Middle frontal gyrus (tissue), 1 donor: ENCODE measurements around the gene UST.

ENCODE experiments used
- DNase-seq: peaks from one replicate; pipeline ENCODE4 v3.0.0-alpha.2; 2015; ENCODE audit warnings: low spot score; ENCODE audit errors: extremely low spot score

Gene UST

DNA sequence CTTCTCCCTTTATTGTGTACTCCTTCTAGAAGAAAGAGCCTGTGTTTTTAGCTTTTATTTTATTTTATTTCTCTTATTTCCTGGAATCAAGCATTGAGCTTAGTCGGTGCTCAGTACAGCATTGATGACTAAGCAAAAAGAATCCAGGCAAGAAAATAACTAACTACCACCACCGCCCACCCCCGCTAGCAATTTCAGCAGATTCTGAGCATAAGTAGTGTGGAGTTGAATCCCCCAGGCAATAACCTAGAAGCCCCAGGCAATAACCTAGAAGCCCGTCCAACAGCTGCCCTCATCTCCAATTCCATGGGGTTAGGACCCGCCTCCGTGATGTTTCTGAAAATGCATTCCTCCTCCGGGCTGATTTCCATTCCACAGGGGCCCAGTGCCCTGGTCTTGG, 312.7 kb downstream of the UST start:
- DNase-seq, result no peak

DNA sequence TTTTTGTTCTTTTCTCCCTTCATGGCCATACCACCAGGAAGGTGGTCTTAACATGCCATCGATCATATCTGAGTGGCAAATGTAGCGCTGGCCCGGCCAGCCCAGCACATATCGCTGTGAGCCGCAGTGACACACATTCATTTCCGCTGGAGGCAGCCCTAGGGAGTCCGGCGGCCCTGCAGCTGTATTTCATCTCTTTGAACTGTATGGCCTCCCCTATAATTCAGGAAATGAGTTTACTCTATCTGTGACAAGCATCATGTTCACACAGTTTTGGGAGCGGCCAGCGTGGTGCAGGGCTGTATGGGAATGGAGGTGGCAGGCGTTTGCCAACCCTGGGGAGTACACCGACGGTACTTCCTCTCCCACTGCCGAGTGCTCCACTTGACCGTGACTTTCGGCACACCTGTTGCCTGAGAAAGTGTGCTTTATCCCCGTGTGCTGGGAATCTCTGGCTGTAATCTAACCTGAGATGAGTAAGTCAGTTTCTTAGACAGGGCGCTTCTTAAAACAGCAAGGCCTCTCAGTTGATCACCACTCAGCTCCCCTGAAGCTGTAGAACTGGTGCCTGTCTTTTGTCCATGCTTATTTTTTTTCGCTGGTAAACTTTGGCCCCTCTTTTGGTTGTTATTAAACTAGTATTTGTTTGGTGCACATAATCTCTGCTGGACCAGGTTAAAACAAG, 313.6 kb downstream of the UST start:
- DNase-seq, result no peak

DNA sequence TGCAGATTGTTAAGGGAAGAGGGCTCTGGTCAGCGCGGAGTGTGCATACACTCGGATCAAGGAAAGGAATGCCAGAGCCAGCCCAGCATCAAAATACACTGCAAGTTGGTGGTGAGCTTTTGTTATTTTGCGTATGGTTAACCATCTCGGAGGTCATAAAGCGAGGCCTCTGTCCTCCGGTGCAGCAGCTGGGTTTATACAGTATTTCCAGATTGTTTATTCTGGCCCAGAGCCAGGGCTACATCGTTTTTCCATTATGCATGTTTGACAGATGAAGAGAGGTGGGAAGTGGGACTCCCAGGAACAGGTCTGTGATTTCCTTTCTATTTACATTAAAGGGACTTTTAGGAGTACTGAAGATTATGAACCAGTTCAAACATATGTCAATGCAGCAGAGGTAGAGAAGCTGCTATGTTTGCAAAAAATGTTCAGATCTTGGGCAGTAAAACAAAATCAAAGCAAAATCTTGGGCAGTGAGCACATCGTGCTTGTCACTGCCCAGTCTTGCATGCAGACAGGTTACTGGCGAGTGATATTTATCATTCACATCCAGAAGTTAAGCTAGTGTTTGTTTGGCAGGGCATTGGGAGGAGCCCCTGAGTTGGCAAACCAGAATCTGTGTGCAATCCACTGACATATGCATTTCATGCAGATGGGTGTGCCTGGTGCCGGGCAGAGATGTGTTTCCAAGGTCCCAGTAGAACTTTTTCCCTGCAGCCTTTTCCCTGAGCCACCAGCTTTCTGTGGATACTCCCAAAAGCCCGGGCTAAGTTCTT, 314.3 kb downstream of the UST start:
- DNase-seq, result no peak

DNA sequence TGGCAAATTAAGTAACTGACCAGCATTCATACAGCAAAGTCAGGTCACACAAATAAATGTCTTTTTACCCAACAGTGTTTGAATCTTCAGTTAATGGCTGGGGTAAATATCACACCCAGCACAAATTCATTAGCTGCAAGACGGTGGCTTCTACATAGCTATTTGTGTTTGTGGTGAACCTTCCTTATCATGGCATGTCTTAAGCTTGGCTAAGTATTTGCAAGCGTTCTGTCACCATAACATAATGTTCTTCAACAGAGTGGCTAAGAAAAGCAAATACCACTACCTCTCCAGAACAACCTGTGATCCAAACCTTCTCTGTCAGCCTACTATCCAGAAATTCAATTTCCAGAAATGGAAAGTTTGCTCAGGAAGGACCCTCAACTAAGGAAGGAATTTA, 315.1 kb downstream of the UST start:
- DNase-seq, result no peak

DNA sequence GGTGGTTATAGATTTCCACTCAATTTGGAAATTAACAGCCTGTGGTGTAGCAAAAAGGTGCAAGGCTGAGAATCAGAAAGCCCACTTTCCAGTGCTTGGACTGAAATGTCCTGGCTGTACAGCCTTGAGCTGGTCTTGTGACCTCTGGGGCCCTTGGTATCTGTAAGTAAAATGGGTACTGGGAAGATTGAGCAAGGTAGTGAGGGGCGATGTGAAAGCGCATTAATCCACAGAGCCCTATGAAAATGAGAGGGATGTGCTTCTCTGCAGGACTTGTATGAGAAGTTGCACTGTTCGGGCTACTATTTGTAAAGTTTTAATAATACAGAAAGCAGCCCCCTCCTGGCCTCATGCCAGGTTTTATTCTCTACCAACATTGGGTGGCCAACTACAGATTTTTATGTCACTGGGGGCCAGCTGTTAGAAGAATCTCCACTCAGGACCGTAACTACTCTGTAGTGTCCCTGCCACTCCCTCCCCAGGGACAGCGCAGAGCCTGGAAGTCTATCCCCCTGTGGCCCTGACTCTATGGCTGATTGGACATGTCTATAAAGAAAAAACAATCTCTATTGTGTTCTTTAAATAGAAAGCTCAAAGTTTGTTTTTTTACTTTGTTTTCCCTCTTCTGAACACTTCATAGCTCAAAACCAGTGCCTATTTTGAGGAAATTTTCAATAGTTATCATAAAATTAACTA, 316.0 kb downstream of the UST start:
- no peak for DNase-seq

DNA sequence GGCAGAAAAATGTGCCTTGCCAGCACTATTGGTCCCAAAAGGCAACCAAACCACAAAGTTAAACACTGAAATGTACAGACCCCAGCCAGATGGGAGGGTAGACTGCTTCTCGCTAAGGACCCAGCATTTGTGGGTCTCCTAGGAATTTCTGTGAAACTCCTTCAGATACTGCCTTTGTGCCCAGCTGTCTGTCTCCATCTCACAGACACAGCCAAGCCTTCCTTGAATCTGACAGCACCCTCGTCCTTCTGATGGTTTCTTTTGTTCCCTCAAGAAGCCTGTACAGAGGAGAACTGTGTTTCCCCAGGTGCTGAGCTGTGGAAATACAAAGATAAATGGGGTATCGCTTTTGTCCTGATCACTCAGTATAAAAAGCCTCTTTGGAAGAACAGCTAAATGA, 316.6 kb downstream of the UST start:
- no peak for DNase-seq

DNA sequence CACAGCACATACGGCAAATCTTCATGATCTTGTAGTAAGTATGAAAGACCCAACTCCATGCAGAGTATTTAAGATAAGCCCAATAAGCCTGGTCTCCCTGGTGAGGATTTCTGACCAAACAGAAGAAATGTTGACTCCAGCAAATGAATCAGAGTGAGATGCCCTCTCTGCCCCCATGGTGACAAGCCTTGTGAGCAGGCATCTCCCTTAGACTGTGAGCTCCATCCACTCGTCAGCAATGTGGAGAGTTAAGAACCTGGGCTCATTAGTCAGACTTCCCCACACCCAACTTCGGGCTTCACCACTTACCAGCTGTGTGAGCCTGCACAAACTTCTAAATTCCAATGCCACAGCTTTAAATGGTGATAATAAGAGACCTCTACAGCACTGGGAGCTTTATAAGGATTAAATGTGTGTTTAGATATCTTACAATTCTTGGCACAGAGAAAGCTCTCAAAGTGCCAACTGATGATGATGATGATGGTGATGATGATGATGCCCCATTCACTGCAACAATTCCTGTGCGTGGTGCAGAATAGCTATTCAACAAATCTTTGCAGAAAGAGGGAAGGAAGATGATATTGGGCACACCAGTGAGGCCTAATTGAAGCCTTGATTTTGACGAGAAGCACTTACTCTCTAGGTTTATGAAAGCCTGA, 317.3 kb downstream of the UST start:
- no peak for DNase-seq

DNA sequence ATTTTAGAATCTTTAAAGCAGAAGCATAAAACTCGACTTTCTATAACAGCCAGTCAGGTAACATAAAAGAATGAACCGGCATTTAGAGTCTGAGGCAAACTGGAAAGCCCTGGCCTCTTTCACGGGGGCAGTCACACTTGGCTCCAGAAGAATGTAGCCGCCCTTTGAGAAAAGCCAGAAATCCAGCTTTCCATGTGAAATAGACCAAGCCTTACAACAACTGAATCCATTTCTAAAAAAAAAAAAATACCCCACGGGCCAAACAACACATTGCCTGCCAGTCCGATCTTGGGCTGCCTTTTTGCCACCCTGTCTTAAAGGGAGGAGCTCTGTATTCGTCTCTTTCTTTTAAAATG, 317.8 kb downstream of the UST start:
- no peak for DNase-seq

DNA sequence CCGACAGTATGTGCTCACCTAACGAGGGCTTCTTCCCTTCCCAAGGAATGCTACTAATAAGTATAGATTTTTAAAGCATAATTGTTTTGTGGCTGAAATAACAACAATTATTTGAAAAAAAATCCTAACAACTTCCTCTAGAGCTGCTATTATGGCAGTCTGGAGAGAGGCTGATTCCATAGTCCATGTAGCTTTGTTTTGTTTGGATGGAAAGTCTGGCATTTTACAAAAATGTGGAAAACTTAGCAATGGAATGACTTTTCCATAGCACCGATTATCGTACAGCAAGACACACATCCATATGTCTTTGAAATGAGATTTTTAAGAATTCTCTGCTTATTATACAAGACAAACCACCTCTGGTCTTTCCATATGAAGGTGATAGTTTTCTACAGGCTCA, 318.3 kb downstream of the UST start:
- DNase-seq, result no peak

DNA sequence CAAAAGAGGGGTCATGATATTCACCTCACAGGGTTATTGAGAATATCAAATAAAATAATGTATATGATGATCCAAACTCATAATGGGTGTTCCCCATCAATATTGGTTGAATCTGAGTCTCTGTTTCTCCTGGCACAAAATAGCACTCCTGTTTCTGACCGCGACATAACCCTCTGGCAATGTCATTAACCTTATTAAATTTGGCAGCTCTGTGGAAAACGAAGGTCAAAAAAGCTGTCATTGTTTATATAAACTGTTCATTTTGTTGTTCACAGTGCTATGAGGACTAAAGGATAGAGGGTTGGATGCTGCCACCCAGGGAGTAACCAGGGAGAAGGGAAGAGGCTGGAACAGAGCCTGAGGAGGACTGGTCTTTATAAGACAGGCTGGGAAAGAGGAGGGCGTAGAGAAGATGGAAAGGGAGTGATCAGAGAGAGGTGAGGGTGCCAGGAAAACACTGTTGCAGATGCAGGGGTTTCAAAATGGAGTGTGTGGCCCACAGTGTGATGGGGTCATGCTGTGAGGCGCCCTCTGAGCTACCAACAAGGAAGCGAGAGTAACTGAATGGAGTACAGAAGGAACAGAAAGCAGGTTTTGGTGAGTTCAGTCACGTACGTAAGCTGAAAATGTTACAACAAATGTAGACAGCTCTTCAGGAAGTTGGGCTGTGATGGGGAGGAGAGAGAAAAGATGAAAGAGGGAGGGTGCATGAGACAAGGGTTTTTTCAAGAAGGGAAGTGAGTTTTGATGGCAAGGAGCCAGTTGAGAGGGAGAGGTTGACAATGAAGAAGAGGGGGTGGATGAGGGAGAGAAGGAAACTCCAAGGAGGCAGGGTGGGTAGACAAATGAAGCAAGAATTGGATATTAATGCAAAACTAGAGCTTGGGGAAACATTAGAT, 319.1 kb downstream of the UST start:
- DNase-seq, result no peak

DNA sequence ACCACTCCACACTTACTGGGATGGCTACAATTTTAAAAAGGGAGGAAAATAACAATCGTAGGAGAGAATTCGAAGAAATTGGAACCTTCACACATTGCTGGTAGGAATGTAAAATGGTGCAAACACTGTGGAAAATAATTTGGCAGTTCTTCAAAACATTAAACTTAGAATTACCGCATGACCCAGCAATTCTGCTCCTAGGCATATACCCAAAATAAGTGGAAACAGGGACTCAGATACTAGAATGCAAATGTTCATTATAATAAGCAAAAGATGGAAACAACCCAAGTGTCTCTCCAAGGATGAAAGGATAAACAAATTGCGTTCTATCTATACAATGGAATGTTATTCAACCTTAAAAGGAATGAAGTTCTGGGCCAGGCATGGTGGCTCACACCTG, 325.2 kb downstream of the UST start:
- DNase-seq, result no peak

DNA sequence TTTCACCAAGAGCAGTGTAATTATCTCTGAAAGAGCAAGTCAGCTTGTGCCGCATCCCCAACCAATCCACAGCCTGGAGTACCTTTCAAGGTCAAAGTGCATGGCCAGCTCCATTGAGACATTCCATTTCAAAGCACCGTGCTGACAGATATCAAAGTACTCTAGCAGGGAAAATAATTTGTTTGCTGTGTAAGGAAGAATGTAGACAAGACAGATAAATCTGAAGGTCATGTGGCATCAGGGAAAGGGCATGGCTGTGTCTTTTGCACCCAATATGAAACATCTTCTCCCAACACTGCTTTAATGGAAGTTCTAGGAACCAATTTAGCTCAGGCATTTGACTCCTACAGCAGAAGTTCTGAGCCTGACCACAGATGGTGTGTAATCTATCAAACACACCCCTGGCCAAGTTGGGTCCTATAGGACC, 328.0 kb downstream of the UST start:
- DNase-seq, result no peak

DNA sequence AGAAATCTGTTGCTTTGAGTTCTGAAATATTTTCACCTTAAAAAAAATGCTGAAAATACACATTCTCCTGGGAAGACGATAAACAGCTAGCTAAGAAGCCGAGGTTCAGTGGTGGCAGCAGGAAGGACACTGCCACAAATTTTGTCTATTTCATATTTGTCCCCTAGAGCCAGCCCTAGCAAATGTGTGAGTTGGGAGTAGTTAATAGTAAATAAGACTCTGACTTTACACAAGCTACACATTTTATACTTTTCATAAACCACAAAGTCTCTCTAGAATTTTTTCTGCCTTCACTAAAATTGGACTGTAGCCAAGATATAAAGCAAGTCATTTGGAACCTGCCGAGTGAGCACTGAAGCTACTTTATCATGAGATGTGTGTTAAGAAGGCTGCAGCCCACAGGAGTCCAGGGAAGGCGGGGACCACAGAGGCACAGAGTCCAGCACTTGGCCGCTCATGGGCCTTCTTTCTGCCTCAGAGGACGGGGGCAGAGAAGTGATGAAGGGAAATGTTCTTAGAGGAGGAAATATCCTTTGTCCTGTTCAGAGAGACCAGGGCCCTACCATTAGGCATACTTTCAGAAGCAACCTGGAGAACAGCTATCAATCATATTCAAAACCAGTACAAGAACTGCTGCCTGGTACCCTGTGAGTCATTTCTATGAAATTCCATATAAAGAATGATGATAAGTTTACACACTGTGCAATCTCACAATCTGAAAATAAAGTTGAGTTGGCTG, 329.0 kb downstream of the UST start:
- no peak for DNase-seq

DNA sequence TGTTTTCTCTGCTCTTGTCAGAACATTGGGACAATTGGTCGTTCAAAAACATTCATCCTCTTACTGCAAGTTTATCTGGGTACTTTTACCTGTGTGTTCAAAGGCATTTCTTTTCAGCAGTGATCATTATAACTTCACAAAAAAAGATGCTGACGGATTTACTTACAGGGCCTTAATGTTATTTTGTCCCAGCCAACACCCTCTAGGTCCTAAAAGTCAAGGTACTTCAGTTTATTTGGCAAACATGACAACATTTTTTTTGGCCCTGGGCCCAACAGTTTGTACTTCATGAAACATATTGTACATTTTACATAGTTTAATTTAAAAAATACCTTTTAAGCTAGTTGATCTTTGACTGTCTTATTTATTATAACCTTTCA, 329.5 kb downstream of the UST start:
- DNase-seq, result no peak

DNA sequence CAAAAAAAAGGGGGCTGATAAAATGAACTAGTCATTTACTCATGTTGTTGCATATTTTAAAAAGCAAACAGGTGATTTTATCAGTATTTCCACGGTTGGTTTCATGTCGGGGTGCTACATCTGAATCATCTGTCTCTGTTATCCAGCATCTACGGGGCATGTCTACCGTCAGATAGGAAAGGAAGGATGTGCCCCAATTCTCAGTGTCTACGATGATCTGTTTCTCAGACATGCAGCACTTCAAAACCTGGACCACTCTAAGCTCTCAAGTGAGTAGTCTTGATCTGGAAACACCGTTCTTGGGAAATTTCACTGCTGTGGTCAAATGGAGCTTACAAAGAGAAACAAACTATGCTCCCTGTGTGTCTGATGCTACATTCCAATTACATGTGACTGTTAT, 330.4 kb downstream of the UST start:
- no peak for DNase-seq

DNA sequence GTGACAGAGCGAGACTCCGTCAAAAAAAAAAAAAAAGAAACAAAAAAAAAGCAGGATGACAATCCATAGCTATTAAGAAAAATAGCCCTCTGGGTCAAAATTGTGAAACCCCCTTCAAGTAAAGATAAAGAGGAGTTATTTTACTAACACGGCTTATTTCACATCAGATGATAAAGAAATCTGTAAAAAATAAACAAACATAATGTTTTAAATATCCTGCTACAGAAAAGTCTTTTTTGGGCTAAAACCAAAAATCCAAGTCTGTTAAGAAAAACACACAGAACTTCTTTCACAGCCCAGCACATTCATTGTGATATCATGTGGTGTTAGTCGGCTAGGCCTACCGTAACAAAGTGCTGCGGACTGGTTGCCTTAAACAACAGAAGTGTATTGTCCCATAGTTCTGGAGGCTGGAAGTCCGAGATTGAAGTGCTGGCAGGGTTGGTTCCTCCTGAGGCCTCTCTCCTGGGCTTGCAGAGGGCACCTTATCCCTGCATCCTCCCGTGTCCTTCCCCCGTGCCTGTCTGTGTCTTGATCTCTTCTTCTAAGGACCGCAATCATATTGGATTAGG, 331.5 kb downstream of the UST start:
- DNase-seq, result no peak

DNA sequence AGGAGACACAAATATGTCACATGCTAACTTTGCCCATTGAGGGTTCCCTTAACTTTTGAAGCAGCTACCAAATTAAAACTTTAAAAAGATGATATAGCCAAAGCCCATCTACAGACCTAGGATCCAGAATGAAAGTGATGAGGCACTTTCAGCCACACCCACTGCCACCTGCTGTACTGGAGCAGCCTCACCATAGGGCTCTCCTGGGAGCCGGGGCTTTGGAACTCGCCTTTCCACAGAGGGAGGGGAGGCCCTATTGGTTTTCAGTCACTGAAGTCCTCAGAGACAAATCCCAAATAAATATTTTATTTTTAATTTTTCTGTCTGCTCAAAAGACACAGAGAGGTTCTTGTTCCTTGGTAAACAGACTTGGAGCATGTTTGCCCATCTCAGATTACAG, 332.6 kb downstream of the UST start:
- no peak for DNase-seq

DNA sequence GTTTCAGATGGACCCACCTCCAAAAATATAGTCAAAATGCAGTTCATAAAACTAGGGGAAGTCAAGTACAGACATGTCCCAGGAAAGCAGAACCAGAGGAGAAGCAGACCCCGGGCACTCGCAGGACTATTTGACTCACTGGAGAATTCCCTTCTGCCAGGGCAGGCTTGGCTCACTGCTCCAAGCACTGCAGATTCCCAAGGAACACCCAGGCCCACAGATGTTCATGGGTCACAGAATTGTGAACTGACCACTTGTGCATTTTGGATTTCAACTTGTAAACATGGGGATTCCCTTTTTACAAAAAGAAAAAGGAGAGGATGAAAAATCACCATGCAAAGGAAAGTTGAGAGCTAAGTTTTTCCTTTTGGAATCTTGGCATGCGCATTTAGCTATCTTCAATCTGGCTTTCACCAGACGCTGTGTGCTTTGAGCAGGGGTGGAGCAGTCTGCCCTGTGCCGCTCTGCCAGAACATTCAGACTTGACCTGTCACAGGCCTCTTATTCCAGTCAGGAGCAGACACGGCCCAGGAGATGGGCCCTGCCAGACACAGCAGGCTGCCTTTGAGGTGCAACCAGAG, 333.2 kb downstream of the UST start:
- no peak for DNase-seq

DNA sequence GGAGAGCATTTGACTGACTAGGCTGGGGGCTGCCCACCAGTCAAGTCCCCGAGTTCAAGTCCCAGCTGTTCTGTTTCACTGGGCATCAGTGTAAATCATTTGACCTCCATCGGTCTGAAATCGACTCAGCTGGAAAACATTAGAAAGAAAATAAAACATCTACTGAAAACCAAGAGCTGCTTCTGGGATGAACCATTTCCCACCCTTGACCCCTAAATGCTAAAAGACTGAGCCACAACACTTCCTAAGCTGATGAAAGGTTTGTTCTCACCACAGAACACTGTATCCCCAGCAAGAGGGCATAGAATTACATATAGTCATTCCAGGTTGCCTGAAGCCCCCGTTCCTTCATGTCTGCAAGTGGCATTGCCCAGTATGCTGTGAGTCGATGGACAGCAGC, 333.7 kb downstream of the UST start:
- no peak for DNase-seq

DNA sequence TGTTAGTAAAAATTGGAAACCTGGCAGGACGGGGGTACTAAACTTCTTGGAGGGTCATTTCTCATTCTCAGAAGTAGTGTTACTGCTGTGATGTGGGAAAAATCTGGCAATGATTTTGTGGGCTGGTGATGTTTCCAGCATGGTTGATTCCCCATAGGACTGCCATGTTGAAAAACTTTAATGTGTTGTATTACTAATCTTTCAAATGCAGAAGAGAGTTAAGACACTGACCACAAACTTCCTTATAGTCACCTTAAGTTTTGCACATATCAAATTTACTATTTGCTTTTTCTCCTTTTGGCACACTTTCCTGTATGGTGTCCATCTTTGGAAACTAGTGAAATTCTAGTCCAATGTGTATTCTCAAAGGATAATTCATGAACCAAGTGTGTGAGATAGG, 334.5 kb downstream of the UST start:
- DNase-seq, result no peak
